Measurements from ENCODE around the gene RPL37.
A peak's percentile ranks its signal among the peaks of the same experiment; 100 is the strongest.
"Not testable (repeated sequence)": the region's sequence is repeated elsewhere in the genome, so short reads cannot be mapped to it uniquely, and the experiment has no call there.

RPL37 gene
- 787 to 1,203 (median 933) reads per million in 3 donors for total RNA-seq

DNA sequence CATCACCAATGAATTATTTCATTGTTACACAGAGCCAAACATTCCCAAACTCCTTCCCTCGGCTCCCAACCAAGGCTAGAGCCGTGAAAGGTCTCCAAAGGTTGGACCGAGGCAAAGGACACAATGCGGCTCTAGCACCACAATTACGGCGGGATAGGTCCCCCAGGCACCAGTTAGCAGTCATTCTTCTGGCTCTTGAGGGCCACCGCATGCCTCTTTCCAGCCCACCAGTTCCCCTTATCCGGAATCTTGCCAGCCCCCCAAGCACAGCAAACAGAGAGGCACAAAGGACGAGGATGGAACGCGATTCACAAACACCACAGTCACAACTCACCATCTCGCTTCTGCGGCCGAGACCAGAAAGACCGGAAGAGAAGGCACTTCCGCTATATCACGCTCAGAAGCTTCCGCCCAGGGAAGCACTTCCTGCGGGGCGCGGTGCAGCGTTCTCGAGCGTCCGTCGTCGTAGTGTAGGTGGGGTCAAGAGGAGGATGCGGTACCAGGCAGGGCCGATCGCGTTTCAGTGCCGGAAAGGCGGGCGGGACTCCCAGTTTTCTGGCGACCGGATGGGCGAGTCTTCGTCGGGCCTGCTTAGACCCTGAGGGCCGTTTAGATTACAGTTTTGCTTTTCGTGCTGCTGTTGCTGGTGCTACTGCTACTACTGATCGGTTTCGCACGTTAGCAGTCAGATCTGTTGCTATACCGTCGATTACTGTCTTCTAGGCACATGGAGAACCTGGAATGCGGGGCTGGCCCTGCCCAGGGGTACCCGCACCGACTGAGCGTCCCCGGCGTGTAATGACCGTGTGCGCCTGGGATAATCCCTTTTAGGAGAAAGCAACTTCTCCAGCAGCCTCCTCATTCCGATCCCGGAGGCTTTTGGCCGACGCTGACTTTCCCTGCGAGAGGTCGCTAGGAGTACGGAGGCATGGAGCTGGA, at the start of gene RPL37:
RPL37 (minus strand) TSS at position 374 of the 939 bp plus-strand sequence; CDS start at position 337, 37 bp downstream.
- peak; percentile 80 to 85 (median 81) for DNase-seq
- peak within 1 kb of the TSS; percentile 66 for H3K4me3 ChIP-seq (ENCODE audit: insufficient read depth, low read depth, low read length, poor library complexity, severe bottlenecking)
- H3K27ac ChIP-seq (ENCODE audit: insufficient read depth, low read length, poor library complexity, severe bottlenecking) = peak within 1 kb of the TSS; percentile 92
- no peaks in the 10 kb centered on the region for H3K9me3 ChIP-seq (ENCODE audit: control insufficient read depth, low read length)
- H3K36me3 ChIP-seq (ENCODE audit: control insufficient read depth, insufficient read depth, low read length) = peaks cover 38% of the 10 kb centered on the region
- H3K27me3 ChIP-seq (replicated peaks; ENCODE audit: control insufficient read depth, insufficient read depth, low read length, poor library complexity, severe bottlenecking) = no peaks in the 10 kb centered on the region
- peaks cover 24% of the 10 kb centered on the region for H3K4me1 ChIP-seq (ENCODE audit: control insufficient read depth, insufficient read depth, low read length, poor library complexity, severe bottlenecking)

DNA sequence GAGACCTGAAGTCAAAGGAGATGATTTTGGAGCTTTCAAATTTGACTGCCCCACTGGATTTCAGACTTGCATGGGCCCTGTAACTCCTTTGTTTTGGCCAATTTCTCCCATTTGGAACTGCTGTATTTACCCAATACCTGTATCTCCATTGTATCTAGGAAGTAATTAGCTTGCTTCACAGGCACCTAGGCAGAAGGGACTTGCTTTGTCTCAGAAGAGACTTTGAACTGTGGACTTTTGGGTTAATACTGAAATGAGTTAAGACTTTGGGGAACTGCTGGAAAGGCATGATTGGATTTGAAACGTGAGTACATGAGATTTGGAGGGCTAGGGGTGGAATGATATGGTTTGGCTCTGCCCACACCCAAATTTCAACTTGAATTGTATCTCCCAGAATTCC, 48.0 kb upstream of the RPL37 start:
- H3K36me3 ChIP-seq (ENCODE audit: control insufficient read depth, insufficient read depth, low read length); H3K4me3 ChIP-seq (ENCODE audit: insufficient read depth, low read depth, low read length, poor library complexity, severe bottlenecking); DNase-seq; H3K4me1 ChIP-seq (ENCODE audit: control insufficient read depth, insufficient read depth, low read length, poor library complexity, severe bottlenecking); H3K27me3 ChIP-seq (replicated peaks; ENCODE audit: control insufficient read depth, insufficient read depth, low read length, poor library complexity, severe bottlenecking); H3K27ac ChIP-seq (ENCODE audit: insufficient read depth, low read length, poor library complexity, severe bottlenecking); H3K9me3 ChIP-seq (ENCODE audit: control insufficient read depth, low read length): not testable (repeated sequence)

DNA sequence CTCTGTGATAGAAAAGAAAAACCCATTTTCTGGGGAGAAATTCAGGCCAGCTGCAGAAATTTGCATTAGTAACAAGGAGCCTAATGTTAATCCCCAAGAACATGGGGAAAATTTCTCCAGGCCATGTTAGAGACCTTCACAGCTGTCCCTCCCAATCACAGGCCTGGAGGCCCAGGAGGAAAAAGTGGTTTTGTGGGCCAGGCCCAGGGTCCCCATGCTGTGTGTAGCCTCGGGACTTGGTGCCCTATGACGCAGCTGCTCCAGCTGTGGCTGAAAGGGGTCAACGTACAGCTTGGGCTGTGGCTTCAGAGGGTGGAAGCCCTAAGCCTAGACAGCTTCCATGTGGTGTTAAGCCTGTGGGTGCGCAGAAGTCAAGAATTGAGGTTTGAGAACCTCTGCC, 47.3 kb upstream of the RPL37 start:
- no peak overlapping the region for H3K27ac ChIP-seq (ENCODE audit: insufficient read depth, low read length, poor library complexity, severe bottlenecking)
- no peaks in the 10 kb centered on the region for H3K4me1 ChIP-seq (ENCODE audit: control insufficient read depth, insufficient read depth, low read length, poor library complexity, severe bottlenecking)
- H3K27me3 ChIP-seq (replicated peaks; ENCODE audit: control insufficient read depth, insufficient read depth, low read length, poor library complexity, severe bottlenecking) = no peaks in the 10 kb centered on the region
- DNase-seq = no peak
- no peak overlapping the region for H3K4me3 ChIP-seq (ENCODE audit: insufficient read depth, low read depth, low read length, poor library complexity, severe bottlenecking)
- H3K9me3 ChIP-seq (ENCODE audit: control insufficient read depth, low read length) = no peaks in the 10 kb centered on the region
- no peaks in the 10 kb centered on the region for H3K36me3 ChIP-seq (ENCODE audit: control insufficient read depth, insufficient read depth, low read length)

DNA sequence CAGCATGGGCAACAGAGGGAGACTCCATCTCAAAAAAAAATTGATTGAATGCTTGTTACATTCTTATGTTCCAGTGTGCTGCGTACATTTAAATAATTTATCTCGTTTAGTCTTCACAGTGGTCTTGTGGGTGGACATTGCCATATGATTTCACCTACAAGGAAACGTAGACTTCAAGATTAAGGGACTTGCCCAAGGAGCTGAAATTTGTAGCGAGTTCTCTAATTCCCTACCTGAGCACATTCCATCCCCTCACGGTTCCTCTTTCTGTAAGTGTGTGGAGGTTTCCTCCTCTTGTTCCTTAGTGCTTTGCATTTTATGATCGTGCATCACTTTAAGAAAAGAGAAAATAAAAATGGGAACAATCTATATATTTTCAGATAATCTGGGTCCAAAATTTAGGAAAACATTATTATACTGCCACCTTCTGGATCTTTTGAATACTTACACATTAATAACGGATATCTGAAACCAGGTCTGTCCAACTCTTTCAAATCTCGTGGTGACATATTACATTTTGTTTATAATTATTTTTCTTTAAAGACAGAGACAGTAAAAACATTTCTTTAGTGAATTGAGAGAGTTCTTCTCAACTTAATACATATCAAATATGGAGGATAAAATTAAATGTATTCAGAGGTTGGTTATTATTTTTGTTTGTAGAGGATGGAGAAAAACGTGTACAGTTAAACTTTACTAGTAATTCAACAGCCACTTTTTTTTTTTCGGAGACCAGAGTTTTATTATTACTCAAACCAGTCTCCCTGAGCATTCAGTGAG, 44.3 kb upstream of the RPL37 start:
- Histone ChIP-seq H3K27ac (ENCODE audit: insufficient read depth, low read length, poor library complexity, severe bottlenecking) (no peak overlapping the region), H3K36me3 (ENCODE audit: control insufficient read depth, insufficient read depth, low read length) (no peaks in the 10 kb centered on the region), H3K9me3 (ENCODE audit: control insufficient read depth, low read length) (no peaks in the 10 kb centered on the region), H3K4me1 (ENCODE audit: control insufficient read depth, insufficient read depth, low read length, poor library complexity, severe bottlenecking) (no peaks in the 10 kb centered on the region), H3K27me3 (replicated peaks; ENCODE audit: control insufficient read depth, insufficient read depth, low read length, poor library complexity, severe bottlenecking) (no peaks in the 10 kb centered on the region), H3K4me3 (ENCODE audit: insufficient read depth, low read depth, low read length, poor library complexity, severe bottlenecking) (no peak overlapping the region)
- DNase-seq = no peak

DNA sequence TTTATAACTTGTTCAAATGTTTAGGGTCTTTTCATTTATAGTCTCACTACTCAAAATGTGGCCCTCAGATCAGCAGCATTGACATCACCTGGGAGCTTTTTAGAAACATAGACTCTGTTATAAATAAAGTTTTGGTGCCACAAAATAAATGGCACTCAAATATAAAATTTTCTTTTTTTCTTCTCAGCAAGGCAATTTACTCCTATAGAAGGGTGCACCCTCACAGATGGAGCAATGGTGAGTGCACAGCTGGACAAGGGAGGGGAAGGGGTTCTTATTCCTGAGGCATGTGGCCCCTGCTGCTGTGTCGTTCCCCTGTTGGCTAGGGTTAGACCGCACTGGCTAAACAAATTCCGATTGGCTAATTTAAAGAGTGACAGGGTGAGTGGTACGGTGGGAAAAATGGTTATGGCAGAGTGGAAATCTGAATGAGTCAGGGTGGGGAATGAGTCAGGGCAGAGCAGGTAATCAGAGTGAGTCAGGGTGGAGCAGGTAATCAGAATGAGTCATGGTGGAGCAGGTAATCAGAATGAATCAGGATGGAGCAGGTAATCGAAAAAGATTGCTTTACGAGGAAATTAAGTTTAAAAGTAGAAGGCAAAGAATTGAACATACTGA, 42.5 kb upstream of the RPL37 start:
- Histone ChIP-seq H3K4me3 (ENCODE audit: insufficient read depth, low read depth, low read length, poor library complexity, severe bottlenecking) (no peak overlapping the region), H3K4me1 (ENCODE audit: control insufficient read depth, insufficient read depth, low read length, poor library complexity, severe bottlenecking) (no peaks in the 10 kb centered on the region), H3K27me3 (replicated peaks; ENCODE audit: control insufficient read depth, insufficient read depth, low read length, poor library complexity, severe bottlenecking) (no peaks in the 10 kb centered on the region), H3K36me3 (ENCODE audit: control insufficient read depth, insufficient read depth, low read length) (no peaks in the 10 kb centered on the region), H3K27ac (ENCODE audit: insufficient read depth, low read length, poor library complexity, severe bottlenecking) (no peak overlapping the region), H3K9me3 (ENCODE audit: control insufficient read depth, low read length) (no peaks in the 10 kb centered on the region)
- no peak for DNase-seq

DNA sequence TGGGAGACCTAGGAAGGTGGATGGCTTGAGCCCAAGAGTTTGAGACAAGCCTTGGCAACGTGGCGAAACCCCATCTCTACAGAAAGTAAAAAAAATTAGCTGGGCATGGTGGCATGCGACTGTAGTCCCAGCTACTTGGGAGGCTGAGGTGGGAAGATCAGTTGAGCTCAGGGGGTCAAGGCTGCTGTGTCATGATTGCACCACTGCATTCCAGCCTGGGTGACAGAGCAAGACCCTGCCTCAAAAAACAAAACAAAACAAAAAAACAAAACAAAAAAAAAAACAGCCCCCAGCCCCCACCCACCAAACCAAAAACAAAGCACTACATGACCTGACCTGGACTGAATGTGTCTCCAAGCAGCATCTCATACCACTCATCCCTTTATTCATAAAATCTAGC, 40.9 kb upstream of the RPL37 start:
- H3K4me1 ChIP-seq (ENCODE audit: control insufficient read depth, insufficient read depth, low read length, poor library complexity, severe bottlenecking) = no peaks in the 10 kb centered on the region
- no peaks in the 10 kb centered on the region for H3K9me3 ChIP-seq (ENCODE audit: control insufficient read depth, low read length)
- H3K27ac ChIP-seq (ENCODE audit: insufficient read depth, low read length, poor library complexity, severe bottlenecking) = no peak overlapping the region
- no peak overlapping the region for H3K4me3 ChIP-seq (ENCODE audit: insufficient read depth, low read depth, low read length, poor library complexity, severe bottlenecking)
- H3K36me3 ChIP-seq (ENCODE audit: control insufficient read depth, insufficient read depth, low read length) = no peaks in the 10 kb centered on the region
- H3K27me3 ChIP-seq (replicated peaks; ENCODE audit: control insufficient read depth, insufficient read depth, low read length, poor library complexity, severe bottlenecking) = no peaks in the 10 kb centered on the region
- no peak for DNase-seq

DNA sequence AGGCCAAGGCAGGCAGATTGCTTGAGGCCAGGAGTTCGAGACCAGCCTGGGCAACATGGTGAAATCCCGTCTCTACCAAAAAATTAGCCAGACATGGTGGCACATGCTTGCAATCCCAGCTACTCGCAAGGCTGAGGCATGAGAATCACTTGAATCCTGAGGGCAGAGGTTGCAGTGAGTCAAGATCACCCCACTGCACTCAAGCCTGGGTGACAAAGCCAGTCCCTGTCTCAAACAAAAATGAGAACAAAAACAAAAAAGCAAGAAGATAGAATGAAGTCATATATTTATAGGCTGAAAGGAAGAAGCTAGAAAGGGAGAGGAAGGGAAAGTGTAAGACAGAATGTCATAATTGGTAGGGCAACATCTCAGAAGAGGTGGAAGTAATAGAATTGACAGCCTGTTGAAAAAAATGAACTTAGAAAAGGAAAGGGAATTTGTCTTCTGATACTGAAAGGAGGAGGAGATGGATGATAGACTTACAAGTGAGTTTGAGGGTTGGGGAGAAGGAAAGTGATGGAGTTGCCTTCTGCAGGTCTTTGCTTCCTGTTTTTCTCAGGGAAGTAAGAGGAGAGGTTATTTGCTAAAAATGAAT, 38.4 kb upstream of the RPL37 start:
- Histone ChIP-seq H3K27me3 (replicated peaks; ENCODE audit: control insufficient read depth, insufficient read depth, low read length, poor library complexity, severe bottlenecking) (no peaks in the 10 kb centered on the region), H3K4me1 (ENCODE audit: control insufficient read depth, insufficient read depth, low read length, poor library complexity, severe bottlenecking) (no peaks in the 10 kb centered on the region), H3K36me3 (ENCODE audit: control insufficient read depth, insufficient read depth, low read length) (no peaks in the 10 kb centered on the region), H3K9me3 (ENCODE audit: control insufficient read depth, low read length) (no peaks in the 10 kb centered on the region), H3K4me3 (ENCODE audit: insufficient read depth, low read depth, low read length, poor library complexity, severe bottlenecking) (no peak overlapping the region), H3K27ac (ENCODE audit: insufficient read depth, low read length, poor library complexity, severe bottlenecking) (no peak overlapping the region)
- no peak for DNase-seq

DNA sequence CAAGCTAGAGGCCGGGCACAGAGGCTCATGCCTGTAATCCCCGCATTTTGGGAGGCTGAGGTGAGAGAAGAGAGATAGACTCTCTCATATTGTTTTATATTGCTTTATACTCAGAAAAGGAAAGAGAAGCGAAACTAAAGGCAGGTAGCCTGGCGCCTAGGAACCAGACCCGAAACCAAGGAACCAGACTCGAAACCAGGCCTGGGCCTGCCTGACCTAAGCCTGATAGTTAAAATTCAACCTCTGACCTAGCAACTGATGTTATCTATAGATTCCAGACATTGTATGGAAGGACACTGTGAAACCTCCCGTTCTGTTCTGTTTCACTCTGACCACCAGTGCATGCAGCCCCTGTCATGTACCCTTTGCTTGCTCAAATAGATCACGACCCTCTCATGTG, 37.2 kb upstream of the RPL37 start:
- not testable (repeated sequence) for H3K27ac ChIP-seq (ENCODE audit: insufficient read depth, low read length, poor library complexity, severe bottlenecking); H3K27me3 ChIP-seq (replicated peaks; ENCODE audit: control insufficient read depth, insufficient read depth, low read length, poor library complexity, severe bottlenecking); H3K36me3 ChIP-seq (ENCODE audit: control insufficient read depth, insufficient read depth, low read length); H3K4me1 ChIP-seq (ENCODE audit: control insufficient read depth, insufficient read depth, low read length, poor library complexity, severe bottlenecking); H3K9me3 ChIP-seq (ENCODE audit: control insufficient read depth, low read length); H3K4me3 ChIP-seq (ENCODE audit: insufficient read depth, low read depth, low read length, poor library complexity, severe bottlenecking); DNase-seq

DNA sequence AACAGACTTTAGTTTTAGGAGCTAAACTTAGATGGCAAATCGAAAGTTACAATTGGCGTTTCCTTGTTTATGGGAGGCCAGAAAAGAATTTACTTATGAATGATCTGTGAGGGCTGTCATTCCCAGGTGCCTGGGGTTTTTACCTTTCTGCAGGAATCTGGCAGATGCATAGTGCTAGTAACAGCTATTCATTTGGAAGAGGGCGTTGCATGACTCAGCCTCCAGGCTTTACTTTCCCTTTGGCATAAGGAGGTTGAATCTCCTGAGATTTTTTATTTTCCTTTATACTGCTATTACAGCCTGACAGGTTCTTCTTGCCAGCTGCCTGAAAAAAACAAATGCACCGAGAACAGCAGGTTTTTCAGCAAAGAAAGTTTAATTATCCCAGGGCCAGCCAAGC, 36.2 kb upstream of the RPL37 start:
- Histone ChIP-seq H3K27me3 (replicated peaks; ENCODE audit: control insufficient read depth, insufficient read depth, low read length, poor library complexity, severe bottlenecking) (no peaks in the 10 kb centered on the region), H3K36me3 (ENCODE audit: control insufficient read depth, insufficient read depth, low read length) (no peaks in the 10 kb centered on the region), H3K4me1 (ENCODE audit: control insufficient read depth, insufficient read depth, low read length, poor library complexity, severe bottlenecking) (no peaks in the 10 kb centered on the region), H3K27ac (ENCODE audit: insufficient read depth, low read length, poor library complexity, severe bottlenecking) (no peak overlapping the region), H3K4me3 (ENCODE audit: insufficient read depth, low read depth, low read length, poor library complexity, severe bottlenecking) (no peak overlapping the region), H3K9me3 (ENCODE audit: control insufficient read depth, low read length) (no peaks in the 10 kb centered on the region)
- no peak for DNase-seq

Measured in effector memory CD4-positive, alpha-beta T cell (primary cell).